ENCODE data around the gene CTTN.
"Not testable (repeated sequence)": the region's sequence is repeated elsewhere in the genome, so short reads cannot be mapped to it uniquely, and the experiment has no call there.

The CTTN gene

GRCh38 chr11:70429724-70430521, 31.6 kb downstream of the CTTN start:
- DNase-seq: no peak

- DNase-seq: no peak
Observed at GRCh38 chr11:70430671-70431574, 32.6 kb downstream of the CTTN start.

- DNase-seq: no peak
Observed at GRCh38 chr11:70431611-70432010, 33.3 kb downstream of the CTTN start.

- DNase-seq: no peak
Observed at GRCh38 chr11:70432065-70432464, 33.7 kb downstream of the CTTN start.

GRCh38 chr11:70432580-70432979, 34.3 kb downstream of the CTTN start:
- no peak for DNase-seq

- no peak for DNase-seq
Observed at GRCh38 chr11:70433038-70433437, 34.7 kb downstream of the CTTN start.

- no peak for DNase-seq
Observed at GRCh38 chr11:70433526-70433925, 35.2 kb downstream of the CTTN start.

GRCh38 chr11:70433966-70434812, 35.9 kb downstream of the CTTN start:
- no peak for DNase-seq

GRCh38 chr11:70434813-70435278, 36.5 kb downstream of the CTTN start:
- DNase-seq: no peak

- DNase-seq: no peak
Observed at GRCh38 chr11:70435361-70435760, 37.0 kb downstream of the CTTN start.

- no peak for DNase-seq
Observed at GRCh38 chr11:70435765-70436500, 37.6 kb downstream of the CTTN start.

GRCh38 chr11:70436501-70436860, 38.2 kb downstream of the CTTN start:
- no peak for DNase-seq

GRCh38 chr11:70437111-70437784, 38.9 kb downstream of the CTTN start:
- no peak for DNase-seq

GRCh38 chr11:70440206-70440605, 41.9 kb downstream of the CTTN start:
- no peak for DNase-seq

- DNase-seq: no peak
Observed at GRCh38 chr11:70443773-70444030, 45.4 kb downstream of the CTTN start.

- no peak for DNase-seq
Observed at GRCh38 chr11:70445091-70445490, 46.8 kb downstream of the CTTN start.

- no peak for DNase-seq
Observed at GRCh38 chr11:70445605-70446004, 47.3 kb downstream of the CTTN start.

GRCh38 chr11:70448983-70449567, 50.7 kb downstream of the CTTN start:
- no peak for DNase-seq

- DNase-seq: no peak
Observed at GRCh38 chr11:70454197-70454767, 56.0 kb downstream of the CTTN start.

GRCh38 chr11:70454811-70455210, 56.5 kb downstream of the CTTN start:
- DNase-seq: not testable (repeated sequence)

- DNase-seq: no peak
Observed at GRCh38 chr11:70455354-70455753, 57.0 kb downstream of the CTTN start.
